GM23338 (cell line): ENCODE measurements around the gene SULT2B1. TPM values are rescaled to one million over a fixed set of nuclear protein-coding genes. Genes with fewer than 3 reads are reported as not detected.

Experiments
- ATAC-seq: fragments of 200-7000 bp; cut with Tn5 transposase; 3 replicates; pipeline ENCODE4 v1.9.1; 2020
- DNase-seq: peaks from one replicate; pipeline ENCODE4 v3.0.0-alpha.2; 2015; ENCODE audit warnings: low spot score
- H2AFZ ChIP-seq: fragments of 200-600 bp; sonication (generic); 2 replicates; pipeline ENCODE4 v1.8.0; 2016; ENCODE audit warnings: antibody characterized with exemption, mild to moderate bottlenecking, moderate library complexity
- H3F3A ChIP-seq: fragments of 200-600 bp; sonication (generic); replicated peaks from 2 replicates; pipeline ENCODE4 v1.8.0; 2017; ENCODE audit warnings: antibody characterized with exemption, mixed run types, low read depth
- H3K27ac ChIP-seq: fragments of 200-600 bp; sonication (generic); 2 replicates; pipeline ENCODE4 v1.6.1; 2016; ENCODE audit warnings: low read depth
- H3K27me3 ChIP-seq: fragments of 200-600 bp; sonication (generic); 2 replicates; pipeline ENCODE4 v1.8.0; 2016; ENCODE audit warnings: mild to moderate bottlenecking, mixed run types, moderate library complexity; ENCODE audit not compliant: insufficient read depth
- H3K36me3 ChIP-seq: fragments of 200-600 bp; sonication (generic); 2 replicates; pipeline ENCODE4 v1.8.0; 2016; ENCODE audit warnings: mild to moderate bottlenecking; ENCODE audit not compliant: insufficient read depth
- H3K4me1 ChIP-seq: fragments of 200-600 bp; sonication (generic); 2 replicates; pipeline ENCODE4 v1.8.0; 2016; ENCODE audit warnings: mild to moderate bottlenecking, moderate library complexity; ENCODE audit not compliant: insufficient read depth
- H3K4me2 ChIP-seq: fragments of 200-600 bp; sonication (generic); 2 replicates; pipeline ENCODE4 v1.7.1; 2017; ENCODE audit warnings: mixed run types
- H3K4me3 ChIP-seq: fragments of 200-600 bp; sonication (generic); 2 replicates; pipeline ENCODE4 v1.6.1; 2016; ENCODE audit warnings: mixed run types
- H3K79me2 ChIP-seq: fragments of 200-600 bp; sonication (generic); replicated peaks from 2 replicates; pipeline ENCODE4 v1.8.0; 2017; ENCODE audit warnings: mild to moderate bottlenecking; ENCODE audit not compliant: insufficient read depth
- H3K9me2 ChIP-seq: fragments of 200-600 bp; sonication (generic); 2 replicates; pipeline ENCODE4 v1.8.0; 2017; ENCODE audit not compliant: insufficient read depth
- H4K20me1 ChIP-seq: fragments of 200-600 bp; sonication (generic); replicated peaks from 2 replicates; pipeline ENCODE4 v1.8.0; 2017; ENCODE audit warnings: mild to moderate bottlenecking; ENCODE audit not compliant: insufficient read depth
- H3K27ac Mint-ChIP-seq: 2 replicates; pipeline ENCODE4 v1.8.0; 2020; ENCODE audit warnings: inconsistent platforms, mild to moderate bottlenecking, moderate library complexity, mixed read lengths
- H3K27me3 Mint-ChIP-seq: 3 replicates; pipeline ENCODE4 v1.8.0; 2022; ENCODE audit warnings: low read depth, mild to moderate bottlenecking, moderate library complexity, mixed read lengths, inconsistent platforms; ENCODE audit not compliant: insufficient read depth, poor library complexity
- H3K36me3 Mint-ChIP-seq: 3 replicates; pipeline ENCODE4 v1.8.0; 2021; ENCODE audit warnings: low read depth, mild to moderate bottlenecking, inconsistent platforms, moderate library complexity, mixed read lengths
- H3K4me1 Mint-ChIP-seq: 3 replicates; pipeline ENCODE4 v1.8.0; 2020; ENCODE audit warnings: mild to moderate bottlenecking, inconsistent platforms, mixed read lengths
- H3K4me3 Mint-ChIP-seq: 3 replicates; pipeline ENCODE4 v1.8.0; 2021; ENCODE audit warnings: moderate library complexity, mild to moderate bottlenecking, inconsistent platforms, mixed read lengths
- H3K9me3 Mint-ChIP-seq: 3 replicates; pipeline ENCODE4 v1.8.0; 2020; ENCODE audit warnings: moderate library complexity, mild to moderate bottlenecking, inconsistent platforms, mixed read lengths
- CREB1 ChIP-seq: fragments of 250-450 bp; sonication (Bioruptor Pico); IDR thresholded peaks from 2 replicates; pipeline ENCODE4 v1.5.0; 2020; ENCODE audit warnings: low read depth, mild to moderate bottlenecking, moderate library complexity
- EZH2 ChIP-seq: fragments of 200-600 bp; sonication (generic); IDR thresholded peaks from one replicate; pipeline ENCODE4 v1.8.0; 2017; ENCODE audit warnings: antibody characterized with exemption, mild to moderate bottlenecking, low read depth; ENCODE audit not compliant: unreplicated experiment
- EZH2phosphoT487 ChIP-seq: fragments of 200-600 bp; sonication (generic); IDR thresholded peaks from one replicate; pipeline ENCODE4 v1.8.1; 2018; ENCODE audit warnings: antibody characterized with exemption; ENCODE audit not compliant: unreplicated experiment
- JUNB ChIP-seq: IDR thresholded peaks from one replicate; pipeline ENCODE4 v1.6.1; 2016; ENCODE audit warnings: antibody characterized with exemption; ENCODE audit not compliant: unreplicated experiment
- NANOG ChIP-seq: IDR thresholded peaks from 2 replicates; pipeline ENCODE4 v1.6.1; 2016; ENCODE audit warnings: antibody characterized with exemption, borderline replicate concordance
- POLR2AphosphoS5 ChIP-seq: IDR thresholded peaks from 2 replicates; pipeline ENCODE4 v1.6.1; 2016; ENCODE audit warnings: antibody characterized with exemption, low read depth
- STAT1 ChIP-seq: IDR thresholded peaks from one replicate; pipeline ENCODE4 v1.6.1; 2016; ENCODE audit warnings: antibody characterized with exemption; ENCODE audit not compliant: unreplicated experiment
- ZNF114 ChIP-seq: fragments of 250-450 bp; sonication (Bioruptor Pico); IDR thresholded peaks from 2 replicates; pipeline ENCODE4 v1.5.0; 2020; ENCODE audit warnings: mild to moderate bottlenecking, moderate library complexity
- ZNF331 ChIP-seq: fragments of 250-450 bp; sonication (Bioruptor Pico); IDR thresholded peaks from 2 replicates; pipeline ENCODE4 v1.5.0; 2020; ENCODE audit warnings: low read depth, mild to moderate bottlenecking, moderate library complexity
- polyA plus RNA-seq: library from polyadenylated mRNA; unstranded; fragments of >200 nt; fragmentation: Nextera tagmentation; extraction: Ambion mirVana; gene quantifications from 2 replicates; pipeline ENCODE4 v1.2.1, GENCODE V29; 2016
- total RNA-seq: library from RNA; depleted of rRNA; stranded (reverse); fragments of >200 nt; shearing (Covaris generic); gene quantifications from 2 replicates; pipeline ENCODE4 v1.2.3, GENCODE V29; 2014
- TF ChIP-seq, protein P1 (sequence below): fragments of 250-450 bp; sonication (Bioruptor Pico); IDR thresholded peaks from 2 replicates; pipeline ENCODE4 v1.5.0; 2020; ENCODE audit warnings: mild to moderate bottlenecking, moderate library complexity
- TF ChIP-seq, protein P2 (sequence below): IDR thresholded peaks from 2 replicates; pipeline ENCODE4 v1.6.1; 2016; ENCODE audit warnings: antibody characterized with exemption
- TF ChIP-seq, protein P3 (sequence below), 2 experiments: fragments of 200-600 bp in 1 of 2; sonication (generic) in 1 of 2; conservative IDR thresholded peaks; 2 replicates each; pipeline versions ENCODE4 v1.5.1 to v1.6.1; 2016 to 2017; ENCODE audit warnings: antibody characterized with exemption in 2 of 2, low read depth in 2 of 2, mild to moderate bottlenecking in 2 of 2, moderate library complexity in 1 of 2
- TF ChIP-seq, protein P4 (sequence below): IDR thresholded peaks from one replicate; pipeline ENCODE4 v1.6.1; 2018; ENCODE audit warnings: antibody characterized with exemption; ENCODE audit not compliant: unreplicated experiment

The SULT2B1 gene
- total and polyA plus RNA-seq, 2 experiments from 2014 or later, result 1.3 to 2.5 TPM

DNA sequence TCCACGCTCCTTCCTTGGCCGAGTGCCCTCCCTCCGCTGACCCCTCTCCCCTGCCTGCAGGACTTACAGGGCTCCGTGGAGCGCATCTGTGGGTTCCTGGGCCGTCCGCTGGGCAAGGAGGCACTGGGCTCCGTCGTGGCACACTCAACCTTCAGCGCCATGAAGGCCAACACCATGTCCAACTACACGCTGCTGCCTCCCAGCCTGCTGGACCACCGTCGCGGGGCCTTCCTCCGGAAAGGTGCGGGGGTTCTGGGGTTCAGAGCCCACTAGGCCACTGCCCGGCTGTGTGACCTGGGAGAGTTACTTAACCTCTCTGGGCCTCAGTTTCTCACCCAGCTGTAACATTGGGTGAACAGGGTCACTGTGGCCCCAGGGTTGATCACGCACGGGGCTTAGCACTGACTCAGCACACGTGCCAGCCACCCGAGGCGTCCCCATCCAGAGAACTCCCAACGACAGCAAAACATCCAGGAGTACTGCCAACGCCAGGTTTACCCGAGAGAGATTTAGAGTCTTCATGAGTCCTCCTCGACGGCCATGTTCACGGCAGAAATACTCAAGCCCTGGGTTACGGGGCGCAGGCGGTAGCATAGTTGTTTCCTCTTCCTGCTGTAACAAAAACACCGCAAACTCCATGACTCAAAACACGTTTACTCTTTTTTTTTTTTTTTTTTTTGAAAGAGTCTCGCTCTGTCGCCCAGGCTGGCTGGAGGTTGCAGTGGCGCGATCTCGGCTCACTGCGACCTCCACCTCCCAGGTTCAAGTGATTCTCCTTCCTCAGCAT is 44.9 kb downstream of the SULT2B1 start:
- Histone ChIP-seq H3K27me3 (no peaks in the 10 kb centered on the region), H3K4me2 (no peak overlapping the region), H3K36me3 (no peaks in the 10 kb centered on the region), H4K20me1 (no peaks in the 10 kb centered on the region), H2AFZ (no peak overlapping the region), H3K79me2 (no peaks in the 10 kb centered on the region), H3K4me3 (no peak overlapping the region), H3K4me1 (no peaks in the 10 kb centered on the region), H3K27ac (no peak overlapping the region), H3F3A (no peaks in the 10 kb centered on the region), H3K9me2 (no peaks in the 10 kb centered on the region)
- no peak overlapping the region for H3K27ac Mint-ChIP-seq
- no peak for ATAC-seq
- H3K9me3 Mint-ChIP-seq, result no peaks in the 10 kb centered on the region
- TF ChIP-seq POLR2AphosphoS5, result no peak
- TF ChIP-seq STAT1, result no peak
- TF ChIP-seq ZNF114 (CRISPR knock-in tag), result no peak
- no peak for TF ChIP-seq CREB1 (CRISPR knock-in tag)
- TF ChIP-seq NANOG, result no peak
- TF ChIP-seq JUNB, result no peak
- no peak for TF ChIP-seq EZH2
- no peak for TF ChIP-seq ZNF331
- TF ChIP-seq, protein P1, sequence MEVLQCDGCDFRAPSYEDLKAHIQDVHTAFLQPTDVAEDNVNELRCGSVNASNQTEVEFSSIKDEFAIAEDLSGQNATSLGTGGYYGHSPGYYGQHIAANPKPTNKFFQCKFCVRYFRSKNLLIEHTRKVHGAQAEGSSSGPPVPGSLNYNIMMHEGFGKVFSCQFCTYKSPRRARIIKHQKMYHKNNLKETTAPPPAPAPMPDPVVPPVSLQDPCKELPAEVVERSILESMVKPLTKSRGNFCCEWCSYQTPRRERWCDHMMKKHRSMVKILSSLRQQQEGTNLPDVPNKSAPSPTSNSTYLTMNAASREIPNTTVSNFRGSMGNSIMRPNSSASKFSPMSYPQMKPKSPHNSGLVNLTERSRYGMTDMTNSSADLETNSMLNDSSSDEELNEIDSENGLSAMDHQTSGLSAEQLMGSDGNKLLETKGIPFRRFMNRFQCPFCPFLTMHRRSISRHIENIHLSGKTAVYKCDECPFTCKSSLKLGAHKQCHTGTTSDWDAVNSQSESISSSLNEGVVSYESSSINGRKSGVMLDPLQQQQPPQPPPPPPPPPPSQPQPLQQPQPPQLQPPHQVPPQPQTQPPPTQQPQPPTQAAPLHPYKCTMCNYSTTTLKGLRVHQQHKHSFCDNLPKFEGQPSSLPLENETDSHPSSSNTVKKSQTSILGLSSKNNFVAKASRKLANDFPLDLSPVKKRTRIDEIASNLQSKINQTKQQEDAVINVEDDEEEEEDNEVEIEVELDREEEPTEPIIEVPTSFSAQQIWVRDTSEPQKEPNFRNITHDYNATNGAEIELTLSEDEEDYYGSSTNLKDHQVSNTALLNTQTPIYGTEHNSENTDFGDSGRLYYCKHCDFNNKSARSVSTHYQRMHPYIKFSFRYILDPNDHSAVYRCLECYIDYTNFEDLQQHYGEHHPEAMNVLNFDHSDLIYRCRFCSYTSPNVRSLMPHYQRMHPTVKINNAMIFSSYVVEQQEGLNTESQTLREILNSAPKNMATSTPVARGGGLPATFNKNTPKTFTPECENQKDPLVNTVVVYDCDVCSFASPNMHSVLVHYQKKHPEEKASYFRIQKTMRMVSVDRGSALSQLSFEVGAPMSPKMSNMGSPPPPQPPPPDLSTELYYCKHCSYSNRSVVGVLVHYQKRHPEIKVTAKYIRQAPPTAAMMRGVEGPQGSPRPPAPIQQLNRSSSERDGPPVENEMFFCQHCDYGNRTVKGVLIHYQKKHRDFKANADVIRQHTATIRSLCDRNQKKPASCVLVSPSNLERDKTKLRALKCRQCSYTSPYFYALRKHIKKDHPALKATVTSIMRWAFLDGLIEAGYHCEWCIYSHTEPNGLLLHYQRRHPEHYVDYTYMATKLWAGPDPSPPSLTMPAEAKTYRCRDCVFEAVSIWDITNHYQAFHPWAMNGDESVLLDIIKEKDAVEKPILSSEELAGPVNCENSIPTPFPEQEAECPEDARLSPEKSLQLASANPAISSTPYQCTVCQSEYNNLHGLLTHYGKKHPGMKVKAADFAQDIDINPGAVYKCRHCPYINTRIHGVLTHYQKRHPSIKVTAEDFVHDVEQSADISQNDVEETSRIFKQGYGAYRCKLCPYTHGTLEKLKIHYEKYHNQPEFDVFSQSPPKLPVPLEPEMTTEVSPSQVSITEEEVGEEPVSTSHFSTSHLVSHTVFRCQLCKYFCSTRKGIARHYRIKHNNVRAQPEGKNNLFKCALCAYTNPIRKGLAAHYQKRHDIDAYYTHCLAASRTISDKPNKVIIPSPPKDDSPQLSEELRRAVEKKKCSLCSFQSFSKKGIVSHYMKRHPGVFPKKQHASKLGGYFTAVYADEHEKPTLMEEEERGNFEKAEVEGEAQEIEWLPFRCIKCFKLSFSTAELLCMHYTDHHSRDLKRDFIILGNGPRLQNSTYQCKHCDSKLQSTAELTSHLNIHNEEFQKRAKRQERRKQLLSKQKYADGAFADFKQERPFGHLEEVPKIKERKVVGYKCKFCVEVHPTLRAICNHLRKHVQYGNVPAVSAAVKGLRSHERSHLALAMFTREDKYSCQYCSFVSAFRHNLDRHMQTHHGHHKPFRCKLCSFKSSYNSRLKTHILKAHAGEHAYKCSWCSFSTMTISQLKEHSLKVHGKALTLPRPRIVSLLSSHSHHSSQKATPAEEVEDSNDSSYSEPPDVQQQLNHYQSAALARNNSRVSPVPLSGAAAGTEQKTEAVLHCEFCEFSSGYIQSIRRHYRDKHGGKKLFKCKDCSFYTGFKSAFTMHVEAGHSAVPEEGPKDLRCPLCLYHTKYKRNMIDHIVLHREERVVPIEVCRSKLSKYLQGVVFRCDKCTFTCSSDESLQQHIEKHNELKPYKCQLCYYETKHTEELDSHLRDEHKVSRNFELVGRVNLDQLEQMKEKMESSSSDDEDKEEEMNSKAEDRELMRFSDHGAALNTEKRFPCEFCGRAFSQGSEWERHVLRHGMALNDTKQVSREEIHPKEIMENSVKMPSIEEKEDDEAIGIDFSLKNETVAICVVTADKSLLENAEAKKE (CRISPR knock-in tag), result no peak
- TF ChIP-seq, protein P2, sequence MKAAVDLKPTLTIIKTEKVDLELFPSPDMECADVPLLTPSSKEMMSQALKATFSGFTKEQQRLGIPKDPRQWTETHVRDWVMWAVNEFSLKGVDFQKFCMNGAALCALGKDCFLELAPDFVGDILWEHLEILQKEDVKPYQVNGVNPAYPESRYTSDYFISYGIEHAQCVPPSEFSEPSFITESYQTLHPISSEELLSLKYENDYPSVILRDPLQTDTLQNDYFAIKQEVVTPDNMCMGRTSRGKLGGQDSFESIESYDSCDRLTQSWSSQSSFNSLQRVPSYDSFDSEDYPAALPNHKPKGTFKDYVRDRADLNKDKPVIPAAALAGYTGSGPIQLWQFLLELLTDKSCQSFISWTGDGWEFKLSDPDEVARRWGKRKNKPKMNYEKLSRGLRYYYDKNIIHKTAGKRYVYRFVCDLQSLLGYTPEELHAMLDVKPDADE, result no peak
- TF ChIP-seq, protein P3, sequence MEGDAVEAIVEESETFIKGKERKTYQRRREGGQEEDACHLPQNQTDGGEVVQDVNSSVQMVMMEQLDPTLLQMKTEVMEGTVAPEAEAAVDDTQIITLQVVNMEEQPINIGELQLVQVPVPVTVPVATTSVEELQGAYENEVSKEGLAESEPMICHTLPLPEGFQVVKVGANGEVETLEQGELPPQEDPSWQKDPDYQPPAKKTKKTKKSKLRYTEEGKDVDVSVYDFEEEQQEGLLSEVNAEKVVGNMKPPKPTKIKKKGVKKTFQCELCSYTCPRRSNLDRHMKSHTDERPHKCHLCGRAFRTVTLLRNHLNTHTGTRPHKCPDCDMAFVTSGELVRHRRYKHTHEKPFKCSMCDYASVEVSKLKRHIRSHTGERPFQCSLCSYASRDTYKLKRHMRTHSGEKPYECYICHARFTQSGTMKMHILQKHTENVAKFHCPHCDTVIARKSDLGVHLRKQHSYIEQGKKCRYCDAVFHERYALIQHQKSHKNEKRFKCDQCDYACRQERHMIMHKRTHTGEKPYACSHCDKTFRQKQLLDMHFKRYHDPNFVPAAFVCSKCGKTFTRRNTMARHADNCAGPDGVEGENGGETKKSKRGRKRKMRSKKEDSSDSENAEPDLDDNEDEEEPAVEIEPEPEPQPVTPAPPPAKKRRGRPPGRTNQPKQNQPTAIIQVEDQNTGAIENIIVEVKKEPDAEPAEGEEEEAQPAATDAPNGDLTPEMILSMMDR (conservative IDR thresholded peaks at IDR 0.05; ENCODE audit: low read depth in 2 of 2), result no peak
- TF ChIP-seq EZH2phosphoT487, result no peak
- TF ChIP-seq, protein P4, sequence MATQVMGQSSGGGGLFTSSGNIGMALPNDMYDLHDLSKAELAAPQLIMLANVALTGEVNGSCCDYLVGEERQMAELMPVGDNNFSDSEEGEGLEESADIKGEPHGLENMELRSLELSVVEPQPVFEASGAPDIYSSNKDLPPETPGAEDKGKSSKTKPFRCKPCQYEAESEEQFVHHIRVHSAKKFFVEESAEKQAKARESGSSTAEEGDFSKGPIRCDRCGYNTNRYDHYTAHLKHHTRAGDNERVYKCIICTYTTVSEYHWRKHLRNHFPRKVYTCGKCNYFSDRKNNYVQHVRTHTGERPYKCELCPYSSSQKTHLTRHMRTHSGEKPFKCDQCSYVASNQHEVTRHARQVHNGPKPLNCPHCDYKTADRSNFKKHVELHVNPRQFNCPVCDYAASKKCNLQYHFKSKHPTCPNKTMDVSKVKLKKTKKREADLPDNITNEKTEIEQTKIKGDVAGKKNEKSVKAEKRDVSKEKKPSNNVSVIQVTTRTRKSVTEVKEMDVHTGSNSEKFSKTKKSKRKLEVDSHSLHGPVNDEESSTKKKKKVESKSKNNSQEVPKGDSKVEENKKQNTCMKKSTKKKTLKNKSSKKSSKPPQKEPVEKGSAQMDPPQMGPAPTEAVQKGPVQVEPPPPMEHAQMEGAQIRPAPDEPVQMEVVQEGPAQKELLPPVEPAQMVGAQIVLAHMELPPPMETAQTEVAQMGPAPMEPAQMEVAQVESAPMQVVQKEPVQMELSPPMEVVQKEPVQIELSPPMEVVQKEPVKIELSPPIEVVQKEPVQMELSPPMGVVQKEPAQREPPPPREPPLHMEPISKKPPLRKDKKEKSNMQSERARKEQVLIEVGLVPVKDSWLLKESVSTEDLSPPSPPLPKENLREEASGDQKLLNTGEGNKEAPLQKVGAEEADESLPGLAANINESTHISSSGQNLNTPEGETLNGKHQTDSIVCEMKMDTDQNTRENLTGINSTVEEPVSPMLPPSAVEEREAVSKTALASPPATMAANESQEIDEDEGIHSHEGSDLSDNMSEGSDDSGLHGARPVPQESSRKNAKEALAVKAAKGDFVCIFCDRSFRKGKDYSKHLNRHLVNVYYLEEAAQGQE, result no peak
- no peaks in the 10 kb centered on the region; the same call in 2 of the 3 replicates for H3K36me3 Mint-ChIP-seq
- no peak overlapping the region for H3K4me3 Mint-ChIP-seq
- no peaks in the 10 kb centered on the region for H3K4me1 Mint-ChIP-seq
- H3K27me3 Mint-ChIP-seq, result peaks cover 5% of the 10 kb centered on the region
- no peak for DNase-seq
